NOMO-1 treated with dmso at 0.1 percent for 144 hours (cell line): ENCODE results near the gene ADGRG6.
"Not testable (repeated sequence)": the region's sequence is repeated elsewhere in the genome, so short reads cannot be mapped to it uniquely, and the experiment has no call there.

ENCODE experiments used
- DNase-seq: peaks from one replicate; lab custom pipeline; 2025; ENCODE audit not compliant: unreplicated experiment; lab: John Stamatoyannopoulos, UW

ADGRG6 gene

GRCh38 chr6:142440600-142441293, 138.9 kb downstream of the ADGRG6 start:
- DNase-seq, result no peak

GRCh38 chr6:142441716-142442115, 139.9 kb downstream of the ADGRG6 start:
- no peak for DNase-seq

- DNase-seq, result no peak
Measured at GRCh38 chr6:142443102-142443501, 141.3 kb downstream of the ADGRG6 start.

- DNase-seq, result no peak
Measured at GRCh38 chr6:142443532-142443931, 141.7 kb downstream of the ADGRG6 start.

- DNase-seq, result no peak
Measured at GRCh38 chr6:142444376-142444775, 142.6 kb downstream of the ADGRG6 start.

DNA sequence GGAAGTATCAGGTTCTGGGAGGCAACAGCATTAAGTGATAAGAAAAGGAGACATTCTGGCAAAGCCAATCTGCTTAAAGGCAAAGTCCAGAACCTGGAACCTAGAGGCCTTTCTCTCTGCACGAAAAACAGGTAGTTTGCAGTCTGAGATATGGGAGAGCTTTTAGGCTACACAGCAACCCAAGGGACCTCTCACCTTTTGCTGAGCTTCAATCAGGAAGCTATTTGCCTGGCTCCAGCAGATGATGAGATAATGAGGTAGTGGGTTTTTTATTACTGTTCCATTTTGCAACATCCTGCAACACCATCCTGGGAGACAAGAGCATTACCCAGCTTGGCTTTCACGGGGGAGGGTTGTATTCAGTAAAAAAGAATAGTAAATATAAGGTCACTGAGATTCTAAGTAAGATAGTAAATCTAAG, 143.1 kb downstream of the ADGRG6 start:
- DNase-seq, result no peak

GRCh38 chr6:142446168-142446567, 144.4 kb downstream of the ADGRG6 start:
- no peak for DNase-seq

DNA sequence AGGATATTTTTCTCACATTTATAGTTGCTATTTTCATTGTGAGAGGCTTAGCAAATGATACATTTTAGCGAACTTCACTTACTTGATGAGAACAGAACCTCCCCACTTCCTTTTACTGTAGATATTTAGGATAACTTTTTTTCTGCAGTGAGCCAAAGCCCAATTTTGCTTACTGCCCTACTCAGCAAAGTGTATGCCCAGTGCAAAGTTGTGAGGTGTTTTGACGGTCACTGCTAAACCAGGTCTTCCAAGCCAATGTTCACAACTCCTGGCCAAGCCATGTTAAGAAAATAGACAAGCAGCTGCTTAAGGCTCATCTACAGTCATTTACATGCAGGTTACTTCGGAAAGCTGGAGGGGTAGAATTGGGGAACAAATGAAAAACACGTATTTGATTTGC, 144.8 kb downstream of the ADGRG6 start:
- no peak for DNase-seq

GRCh38 chr6:142448091-142448729, 146.4 kb downstream of the ADGRG6 start:
- no peak for DNase-seq

- DNase-seq, result not testable (repeated sequence)
Measured at GRCh38 chr6:142450856-142451255, 149.0 kb downstream of the ADGRG6 start.

DNA sequence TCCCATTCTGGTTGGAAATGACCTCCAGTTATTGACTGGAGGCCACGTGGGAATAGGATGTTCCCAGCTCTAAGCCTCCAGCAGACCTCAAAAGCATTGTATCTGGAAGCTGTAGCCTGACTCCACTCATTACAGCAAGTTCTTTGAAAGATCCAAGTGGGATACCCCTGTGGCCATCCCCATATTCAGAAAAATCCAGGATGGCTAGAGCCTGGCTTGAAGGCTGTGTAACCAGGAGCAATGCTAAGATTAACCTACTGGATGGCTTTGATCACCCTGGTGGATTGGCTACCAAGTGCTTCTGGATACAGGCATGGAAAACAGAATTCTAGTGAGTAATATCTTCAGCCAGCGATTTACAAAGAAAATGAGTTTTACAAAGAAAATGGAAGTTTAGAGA, 151.2 kb downstream of the ADGRG6 start:
- DNase-seq, result no peak

DNA sequence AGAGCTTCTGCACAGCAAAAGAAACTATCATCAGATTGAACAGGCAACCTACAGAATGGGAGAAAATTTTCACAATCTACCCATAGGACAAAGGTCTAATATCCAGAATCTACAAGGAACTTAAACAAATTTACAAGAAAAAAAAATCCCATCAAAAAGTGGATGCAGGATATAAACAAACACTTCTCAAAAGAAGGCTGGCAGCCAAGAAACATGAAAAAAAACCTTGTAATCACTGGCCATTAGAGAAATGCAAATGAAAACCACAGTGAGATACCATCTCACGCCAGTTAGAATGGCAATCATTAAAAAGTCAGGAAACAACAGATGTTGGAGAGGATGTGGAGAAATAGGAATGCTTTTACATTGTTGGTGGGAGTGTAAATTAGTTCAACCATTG, 152.4 kb downstream of the ADGRG6 start:
- DNase-seq, result not testable (repeated sequence)

GRCh38 chr6:142454848-142455247, 153.0 kb downstream of the ADGRG6 start:
- not testable (repeated sequence) for DNase-seq

- DNase-seq, result no peak
Measured at GRCh38 chr6:142455957-142456589, 154.3 kb downstream of the ADGRG6 start.

DNA sequence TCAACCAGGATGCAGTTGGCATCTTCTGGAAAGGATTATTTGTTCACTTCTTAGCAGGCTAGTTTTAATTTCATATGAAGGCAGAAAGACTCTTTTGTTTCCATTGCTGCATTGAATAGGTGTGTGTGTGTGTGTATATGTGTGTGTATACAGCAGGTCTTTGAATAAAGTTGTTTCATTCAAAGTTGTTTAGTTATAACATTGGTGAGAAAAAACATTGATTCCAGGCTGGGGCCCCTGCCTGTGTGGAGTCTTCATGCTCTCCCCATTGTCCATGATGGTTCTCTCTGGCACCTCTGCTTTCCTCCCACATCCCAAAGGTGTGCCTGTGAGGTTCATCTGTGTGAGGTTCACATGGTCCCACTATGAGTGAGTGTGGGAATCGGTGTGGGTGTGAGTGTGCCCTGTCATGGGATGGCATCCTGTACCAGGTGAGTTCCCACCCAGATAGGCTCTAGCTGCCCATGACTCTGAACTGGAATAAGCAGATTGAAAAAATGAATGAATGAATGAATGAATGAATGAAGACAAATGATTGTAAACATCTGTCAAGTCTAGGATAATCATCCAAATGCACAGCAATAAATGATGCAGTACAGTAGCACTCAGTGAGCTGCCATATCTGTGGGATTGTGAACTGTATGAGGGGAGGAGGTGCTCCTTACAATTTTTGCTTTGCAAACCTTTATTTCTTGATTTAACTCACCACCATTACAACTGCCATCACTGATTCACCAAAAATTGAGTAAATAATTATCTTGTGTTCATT, 156.0 kb downstream of the ADGRG6 start:
- DNase-seq, result no peak

GRCh38 chr6:142458836-142459235, 157.0 kb downstream of the ADGRG6 start:
- no peak for DNase-seq

GRCh38 chr6:142459271-142459670, 157.5 kb downstream of the ADGRG6 start:
- DNase-seq, result no peak

DNA sequence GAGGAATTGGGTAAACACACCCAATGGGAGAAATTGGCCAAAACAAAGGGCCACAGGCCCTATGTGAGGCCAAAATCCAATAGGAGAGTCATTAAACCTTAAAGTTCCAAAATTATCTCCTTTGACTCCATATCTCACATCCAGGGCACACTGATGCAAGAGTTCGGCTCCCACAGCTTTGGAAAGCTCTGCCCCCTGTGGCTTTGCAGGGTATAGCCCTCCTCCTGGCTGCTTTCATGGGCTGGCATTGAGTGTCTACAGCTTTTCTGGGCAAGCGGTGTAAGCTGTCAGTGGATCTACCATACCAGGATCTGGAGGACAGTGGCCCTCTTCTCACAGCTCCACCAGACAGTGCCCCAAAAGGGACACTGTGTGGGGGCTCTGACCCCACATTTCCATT, 160.5 kb downstream of the ADGRG6 start:
- no peak for DNase-seq

GRCh38 chr6:142463988-142464387, 162.2 kb downstream of the ADGRG6 start:
- DNase-seq, result no peak

DNA sequence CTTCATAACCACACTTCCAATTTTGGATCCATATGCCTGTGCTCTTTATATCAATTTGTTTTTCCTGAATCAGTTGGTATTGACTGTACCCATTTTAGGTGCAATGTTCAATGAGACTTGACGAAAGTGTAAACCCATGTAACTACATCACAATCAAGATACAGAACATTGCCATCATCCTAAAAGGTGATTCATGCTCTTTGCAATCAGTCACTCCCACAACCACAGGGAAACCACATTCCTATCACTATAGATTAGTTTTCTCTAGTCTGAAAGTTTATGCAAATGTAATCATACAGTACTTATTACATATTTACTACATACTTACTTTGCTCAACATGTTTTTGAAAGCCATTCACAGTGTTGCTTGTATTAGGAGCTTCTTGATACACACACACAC, 167.4 kb downstream of the ADGRG6 start:
- no peak for DNase-seq

DNA sequence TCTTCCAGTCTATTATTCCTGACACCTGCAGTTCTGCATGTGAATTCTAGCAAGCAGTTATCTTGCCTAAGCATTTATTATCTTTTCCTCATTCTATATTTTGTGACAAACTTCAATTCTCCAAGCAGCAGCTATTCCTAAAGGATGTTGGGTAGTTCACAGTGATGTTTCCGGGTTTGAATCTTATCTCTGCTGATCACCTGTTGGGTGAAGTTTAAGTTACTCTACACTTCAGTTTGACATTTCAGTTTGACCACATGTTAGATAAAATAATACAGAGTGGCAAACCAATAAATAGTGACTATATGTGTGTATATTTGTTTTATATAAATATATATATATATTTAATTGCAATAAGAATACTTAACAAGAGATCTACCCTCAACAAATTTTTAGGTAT, 168.6 kb downstream of the ADGRG6 start:
- DNase-seq, result no peak
